IMR-90 (cell line): ENCODE data around the gene UBE2G1. TPM values are rescaled to one million over a fixed set of nuclear protein-coding genes. Genes with fewer than 3 reads are reported as not detected.

ENCODE experiments used
- POLR2A ChIP-seq: IDR thresholded peaks from 2 replicates; pipeline ENCODE4 v1.6.1; 2012; ENCODE audit warnings: mild to moderate bottlenecking, low read depth, low read length
- RCOR1 ChIP-seq: IDR thresholded peaks from 2 replicates; pipeline ENCODE4 v1.6.1; 2012; ENCODE audit warnings: mild to moderate bottlenecking, low read length, improper control_type of control experiment; ENCODE audit not compliant: insufficient replicate concordance
- microRNA-seq, 2 experiments: library from miRNA; stranded (forward) in 1 of 2; unstranded in 1 of 2; fragments of 10-50 nt in 1 of 2; fragments of <30 nt in 1 of 2; gene quantifications in 1 of 2; microRNA quantifications in 1 of 2; one replicate each; pipeline versions ENCODE3 to v1.1.0; 2013 to 2020; ENCODE audit not compliant: insufficient read depth in 1 of 2, insufficient read length in 1 of 2, unreplicated experiment in 1 of 2
- polyA plus RNA-seq, 3 experiments: library from polyadenylated mRNA; depleted of rRNA; stranded (reverse); fragments of >200 nt; gene quantifications; 2 replicates each; pipeline ENCODE4 v1.2.3, GENCODE V29; 2012; ENCODE audit warnings: low replicate concordance in 1 of 3
- small RNA-seq, 5 experiments: library from RNA; depleted of rRNA; stranded (forward); fragments of <200 nt; gene quantifications; one replicate each; pipeline ENCODE3, GENCODE V24; 2012
- total RNA-seq: library from RNA; depleted of rRNA; stranded (reverse); fragments of >200 nt; gene quantifications from 2 replicates; pipeline ENCODE4 v1.2.3, GENCODE V29; 2012; rRNA removed
- TF ChIP-seq, protein P1 (sequence below): fragments of 150-350 bp; IDR thresholded peaks from 2 replicates; pipeline ENCODE4 v1.6.1; 2016; ENCODE audit warnings: low read depth, mild to moderate bottlenecking, low read length, moderate library complexity, borderline replicate concordance

The UBE2G1 gene
- total and polyA plus RNA-seq, 2 of the 4 experiments (the other 2 are of a cell fraction): 26.3 to 26.6 TPM

DNA sequence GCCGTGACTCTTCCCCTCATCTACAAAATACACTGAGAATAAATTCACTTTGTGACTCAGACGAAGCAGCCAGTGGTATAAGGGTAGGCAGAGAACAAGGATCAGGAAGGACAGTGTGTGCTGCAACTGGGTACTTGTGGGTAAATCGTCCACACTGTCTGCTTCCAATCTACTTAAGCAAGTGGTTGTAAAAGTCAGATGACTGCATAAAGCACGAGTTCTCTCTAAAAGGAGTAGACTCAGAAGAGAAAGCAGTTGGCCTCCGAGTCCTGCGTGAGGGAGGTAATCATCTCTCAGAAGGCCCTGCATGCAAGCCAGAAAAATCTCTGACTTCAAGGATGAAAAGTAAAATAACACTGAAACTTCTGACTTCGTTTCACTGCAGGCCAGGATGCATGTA is 145.8 kb downstream of the UBE2G1 start (continued):
- TF ChIP-seq, protein P1, sequence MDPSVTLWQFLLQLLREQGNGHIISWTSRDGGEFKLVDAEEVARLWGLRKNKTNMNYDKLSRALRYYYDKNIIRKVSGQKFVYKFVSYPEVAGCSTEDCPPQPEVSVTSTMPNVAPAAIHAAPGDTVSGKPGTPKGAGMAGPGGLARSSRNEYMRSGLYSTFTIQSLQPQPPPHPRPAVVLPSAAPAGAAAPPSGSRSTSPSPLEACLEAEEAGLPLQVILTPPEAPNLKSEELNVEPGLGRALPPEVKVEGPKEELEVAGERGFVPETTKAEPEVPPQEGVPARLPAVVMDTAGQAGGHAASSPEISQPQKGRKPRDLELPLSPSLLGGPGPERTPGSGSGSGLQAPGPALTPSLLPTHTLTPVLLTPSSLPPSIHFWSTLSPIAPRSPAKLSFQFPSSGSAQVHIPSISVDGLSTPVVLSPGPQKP: no peak
- no peak for TF ChIP-seq POLR2A
- TF ChIP-seq RCOR1: no peak

Small RNA genes lying within 50 kb of the gene (microRNA-seq; reads per million reads assigned to microRNA genes)
- gene RN7SL774P (ENCODE audit: insufficient read depth, insufficient read length): not detected

Small RNA genes lying within 50 kb of the gene (small RNA-seq; reads per million reads assigned to genes)
- gene RN7SL774P: 0 reads per million in 5 experiments

Other genes with a start within 250 kb of the UBE2G1 start
- gene ZZEF1, start 223.6 kb downstream of the UBE2G1 start, total RNA-seq: 32.2 and 34.4 TPM in 2 replicates
- 11.4 and 13.3 TPM in 2 replicates for gene ZZEF1, start 223.6 kb downstream of the UBE2G1 start, polyA plus RNA-seq (2012; rRNA removed)
- 14.7 and 15.2 TPM in 2 replicates for gene CYB5D2, start 223.5 kb downstream of the UBE2G1 start, total RNA-seq
- gene CYB5D2, start 223.5 kb downstream of the UBE2G1 start, polyA plus RNA-seq (2012; rRNA removed): 22.2 and 23.6 TPM in 2 replicates
- gene ANKFY1, start 102.7 kb downstream of the UBE2G1 start, total RNA-seq: 43.9 and 48.9 TPM in 2 replicates
- 30.7 and 32.3 TPM in 2 replicates for gene ANKFY1, start 102.7 kb downstream of the UBE2G1 start, polyA plus RNA-seq (2012; rRNA removed)
- 0.18 TPM in 1 of 2 replicates, not detected in the other for gene SPNS3, start 67.3 kb upstream of the UBE2G1 start, total RNA-seq
- gene SPNS3, start 67.3 kb upstream of the UBE2G1 start, polyA plus RNA-seq (2012; rRNA removed): not detected in 2 replicates
- gene SPNS2, start 132.2 kb upstream of the UBE2G1 start, total RNA-seq: under 0.01 TPM in 1 of 2 replicates, not detected in the other
- not detected in 2 replicates for gene SPNS2, start 132.2 kb upstream of the UBE2G1 start, polyA plus RNA-seq (2012; rRNA removed)
- gene MYBBP1A, start 188.7 kb upstream of the UBE2G1 start, total RNA-seq: 22.6 and 24.7 TPM in 2 replicates
- 45.9 and 53.0 TPM in 2 replicates for gene MYBBP1A, start 188.7 kb upstream of the UBE2G1 start, polyA plus RNA-seq (2012; rRNA removed)
- gene GGT6, start 193.9 kb upstream of the UBE2G1 start, total RNA-seq: not detected in 2 replicates
- not detected in 2 replicates for gene GGT6, start 193.9 kb upstream of the UBE2G1 start, polyA plus RNA-seq (2012; rRNA removed)
- not detected in 2 replicates for gene SMTNL2, start 217.9 kb upstream of the UBE2G1 start, total RNA-seq
- not detected in 2 replicates for gene SMTNL2, start 217.9 kb upstream of the UBE2G1 start, polyA plus RNA-seq (2012; rRNA removed)